Germinal center (tissue), 1 donor: Measurements from ENCODE around the gene SLC6A6.

Experiments used
- DNase-seq: peaks from one replicate; pipeline ENCODE4 v3.0.0; 2012; ENCODE audit warnings: mixed read lengths, low spot score

SLC6A6 gene

GRCh38 chr3:14402304-14402811 lies at the start of gene SLC6A6:
SLC6A6 (plus strand) TSS chr3:14402606; CDS start chr3:14443635, 41,029 bp downstream.
- DNase-seq = peak; percentile 94

- DNase-seq = no peak
These were observed 48.9 kb upstream of the SLC6A6 start for GRCh38 chr3:14353502-14353901.

- no peak for DNase-seq
These were observed 44.9 kb upstream of the SLC6A6 start for GRCh38 chr3:14357463-14357862.

GRCh38 chr3:14358426-14359211 lies 43.8 kb upstream of the SLC6A6 start:
- DNase-seq = no peak

- DNase-seq = no peak
These were observed 43.1 kb upstream of the SLC6A6 start for GRCh38 chr3:14359348-14359747.

- DNase-seq = no peak
These were observed 42.1 kb upstream of the SLC6A6 start for GRCh38 chr3:14360123-14360881.

- no peak for DNase-seq
These were observed 41.2 kb upstream of the SLC6A6 start for GRCh38 chr3:14361068-14361677.

GRCh38 chr3:14362890-14363289 lies 39.5 kb upstream of the SLC6A6 start:
- no peak for DNase-seq

- no peak for DNase-seq
These were observed 39.0 kb upstream of the SLC6A6 start for GRCh38 chr3:14363379-14363778.

GRCh38 chr3:14363991-14364390 lies 38.4 kb upstream of the SLC6A6 start:
- no peak for DNase-seq

GRCh38 chr3:14364580-14365292 lies 37.7 kb upstream of the SLC6A6 start:
- no peak for DNase-seq

GRCh38 chr3:14366248-14366647 lies 36.2 kb upstream of the SLC6A6 start:
- DNase-seq = no peak

- no peak for DNase-seq
These were observed 35.2 kb upstream of the SLC6A6 start for GRCh38 chr3:14366915-14367823.

- no peak for DNase-seq
These were observed 34.3 kb upstream of the SLC6A6 start for GRCh38 chr3:14368146-14368545.

- no peak for DNase-seq
These were observed 33.5 kb upstream of the SLC6A6 start for GRCh38 chr3:14368885-14369284.

GRCh38 chr3:14369675-14370669 lies 32.4 kb upstream of the SLC6A6 start:
- no peak for DNase-seq

- DNase-seq = no peak
These were observed 31.5 kb upstream of the SLC6A6 start for GRCh38 chr3:14370720-14371572.

- no peak for DNase-seq
These were observed 30.6 kb upstream of the SLC6A6 start for GRCh38 chr3:14371573-14372474.
